ENCODE data around the gene OR2S2. TPM values are rescaled to one million over a fixed set of nuclear protein-coding genes. Genes with fewer than 3 reads are reported as not detected.

The OR2S2 gene
- total RNA-seq, 1 experiment from 2014 or later: not detected

GRCh38 chr9:35962126-35962906, 4.4 kb upstream of the OR2S2 start:
- DNase-seq (ENCODE audit: low read depth): peak; percentile 47

GRCh38 chr9:35960039-35960655, 2.2 kb upstream of the OR2S2 start:
- peak; percentile 29 for DNase-seq (ENCODE audit: low read depth)

GRCh38 chr9:35956651-35957050, 1.3 kb downstream of the OR2S2 start:
- no peak for DNase-seq (ENCODE audit: low read depth)

- peak; percentile 72 for DNase-seq (ENCODE audit: low read depth)
Measured at GRCh38 chr9:35954942-35955546, 2.9 kb downstream of the OR2S2 start.

DNA sequence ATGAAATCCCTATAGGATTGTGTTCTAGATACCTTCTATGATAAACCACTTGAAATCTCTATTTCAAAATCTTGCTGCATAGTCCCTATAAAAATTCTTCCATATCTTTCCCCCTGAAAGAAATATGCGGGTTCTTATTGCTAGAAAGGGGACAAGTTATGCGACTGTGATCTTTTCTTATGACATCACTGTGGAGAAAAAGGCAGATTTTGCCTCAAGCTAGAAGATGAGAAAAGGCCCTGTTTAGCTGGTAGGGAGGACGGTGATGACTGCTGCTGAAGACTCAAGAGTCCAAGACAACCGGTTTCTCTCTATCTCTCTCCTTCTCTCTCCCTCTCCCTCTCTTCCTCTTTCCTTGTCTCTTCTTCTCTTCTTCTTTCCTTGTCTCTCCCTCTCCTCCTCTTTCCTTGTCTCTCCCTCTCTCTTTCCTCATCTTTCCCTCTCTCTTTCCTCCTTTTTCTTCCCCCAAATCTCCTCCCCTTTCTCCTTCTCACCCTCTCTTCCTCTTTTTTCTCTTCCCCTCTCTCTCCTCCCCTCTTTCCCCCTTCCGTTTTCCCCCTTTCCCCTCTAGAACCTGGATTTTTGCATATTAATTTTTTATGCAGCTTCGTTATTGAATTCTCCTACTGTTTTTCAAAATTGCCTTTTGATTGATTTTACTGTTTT, 5.3 kb downstream of the OR2S2 start:
- no peak for DNase-seq (ENCODE audit: low read depth)

GRCh38 chr9:35951736-35952135, 6.2 kb downstream of the OR2S2 start:
- peak; percentile 41 for DNase-seq (ENCODE audit: low read depth)

DNA sequence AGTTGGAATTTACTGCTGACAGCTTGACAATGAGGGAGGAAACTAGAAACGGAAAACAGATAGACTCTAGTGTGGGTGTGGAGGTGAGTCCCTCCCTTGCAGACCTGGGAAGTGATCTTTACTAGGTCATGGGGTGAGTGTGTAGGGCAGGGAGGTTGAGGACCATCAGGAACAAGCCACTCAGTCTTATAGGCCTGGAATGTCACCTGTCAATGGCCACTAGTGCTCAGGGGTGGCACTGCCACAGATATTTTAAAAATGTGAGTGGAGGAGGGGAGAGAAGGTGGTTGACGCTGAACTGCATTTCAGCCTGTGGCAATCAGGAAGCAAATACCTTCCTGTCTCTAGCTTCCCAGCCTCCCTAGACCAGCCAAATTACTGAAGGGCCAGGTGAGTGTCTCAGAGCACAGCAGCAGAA, 9.0 kb downstream of the OR2S2 start:
- no peak for DNase-seq (ENCODE audit: low read depth)

DNA sequence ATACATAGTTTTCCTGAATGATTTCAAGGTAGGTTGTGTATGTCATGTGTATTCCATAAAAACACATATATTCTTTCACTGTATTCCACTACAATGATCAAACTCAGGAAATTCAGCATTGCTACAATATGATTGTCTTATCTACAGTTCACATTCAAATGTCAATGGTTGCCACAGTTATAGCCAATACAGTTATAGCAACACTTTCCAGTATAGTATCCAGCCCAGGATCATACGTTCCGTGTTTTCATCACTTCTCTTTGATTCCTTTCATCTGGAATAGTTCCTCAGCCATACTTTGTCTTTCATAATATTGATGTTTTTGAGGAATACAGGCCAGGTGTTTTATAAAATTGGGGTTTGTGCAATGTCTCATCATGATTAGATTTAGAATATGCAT, 9.5 kb downstream of the OR2S2 start:
- DNase-seq (ENCODE audit: low read depth): no peak

DNA sequence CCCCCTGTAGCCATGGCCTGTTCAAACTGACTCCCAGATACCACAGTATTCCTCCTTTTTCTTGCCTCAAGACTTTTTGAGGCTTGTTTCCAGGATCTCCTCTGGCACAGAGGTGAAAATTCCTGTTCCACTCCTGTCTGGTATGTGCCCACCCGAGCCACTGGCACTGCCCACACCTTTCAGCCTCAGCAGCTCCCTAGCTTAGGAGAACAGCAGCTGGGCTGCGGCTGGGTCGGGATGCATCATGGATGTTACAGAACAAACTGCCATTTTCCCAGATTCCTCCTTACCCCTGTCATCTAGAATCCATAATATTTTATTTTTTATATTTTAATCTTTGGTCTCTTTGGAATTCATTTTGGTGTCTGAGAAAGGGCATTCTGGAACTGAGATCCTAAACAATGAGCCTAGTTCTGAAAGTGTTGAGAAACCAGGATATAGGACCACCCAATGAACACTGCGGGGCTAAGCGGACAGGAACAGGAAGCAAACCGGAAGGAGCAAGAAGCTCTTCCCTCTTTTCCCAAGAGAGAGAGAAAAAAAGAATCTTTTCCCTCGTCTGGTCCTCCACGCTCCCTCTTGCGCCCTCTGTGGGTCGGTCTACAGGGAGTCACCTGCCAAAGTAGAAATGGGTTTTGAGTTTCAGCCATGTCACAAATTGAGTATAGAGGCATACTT, 12.5 kb downstream of the OR2S2 start:
- peak; percentile 93 for DNase-seq (ENCODE audit: low read depth)

DNA sequence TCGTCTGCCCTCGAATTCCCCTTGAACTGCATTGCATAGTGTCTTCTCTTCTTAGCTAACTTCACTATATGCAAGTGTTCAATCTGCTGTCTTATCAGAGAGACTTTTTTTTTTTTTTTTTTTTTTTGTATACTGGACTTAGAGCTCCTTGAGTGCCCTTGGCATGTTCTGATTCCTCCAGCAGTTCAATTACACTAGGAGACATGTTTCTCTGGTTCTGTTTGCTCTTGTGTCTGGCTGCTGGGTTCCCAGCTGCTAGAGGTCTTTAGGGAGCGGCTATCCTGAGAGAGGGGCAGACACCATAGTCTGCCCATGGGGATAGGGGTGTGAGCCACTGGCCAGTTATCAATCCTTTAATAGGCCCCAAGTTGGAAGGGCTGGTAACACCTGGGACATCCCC, 13.1 kb downstream of the OR2S2 start:
- DNase-seq (ENCODE audit: low read depth): no peak

DNA sequence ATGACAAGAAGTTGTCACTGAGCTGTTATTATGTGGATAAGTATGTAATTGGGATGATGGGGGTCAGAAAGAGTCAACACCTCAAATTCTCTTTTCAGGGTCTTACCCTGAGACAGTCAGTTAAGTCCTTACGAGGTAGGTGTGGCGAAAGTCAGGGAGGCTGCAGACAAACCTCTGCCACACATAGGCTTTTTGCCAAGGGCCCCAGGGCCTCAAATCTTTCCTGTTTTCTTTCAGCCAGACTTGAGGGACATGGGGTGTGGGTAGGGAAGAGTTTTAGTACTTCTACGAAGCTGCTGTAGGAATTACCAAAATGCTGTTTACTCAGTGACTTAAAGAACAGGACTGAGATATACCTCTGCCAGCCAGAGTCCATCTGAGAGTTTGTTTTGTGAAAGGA, 13.8 kb downstream of the OR2S2 start:
- no peak for DNase-seq (ENCODE audit: low read depth)

- no peak for DNase-seq (ENCODE audit: low read depth)
Measured at GRCh38 chr9:35942286-35942685, 15.7 kb downstream of the OR2S2 start.

GRCh38 chr9:35940458-35941407, 17.2 kb downstream of the OR2S2 start:
- DNase-seq (ENCODE audit: low read depth): no peak

- no peak for DNase-seq (ENCODE audit: low read depth)
Measured at GRCh38 chr9:35939679-35940250, 18.2 kb downstream of the OR2S2 start.

GRCh38 chr9:35938474-35939356, 19.2 kb downstream of the OR2S2 start:
- DNase-seq (ENCODE audit: low read depth): no peak

- DNase-seq (ENCODE audit: low read depth): no peak
Measured at GRCh38 chr9:35937227-35937626, 20.7 kb downstream of the OR2S2 start.

DNA sequence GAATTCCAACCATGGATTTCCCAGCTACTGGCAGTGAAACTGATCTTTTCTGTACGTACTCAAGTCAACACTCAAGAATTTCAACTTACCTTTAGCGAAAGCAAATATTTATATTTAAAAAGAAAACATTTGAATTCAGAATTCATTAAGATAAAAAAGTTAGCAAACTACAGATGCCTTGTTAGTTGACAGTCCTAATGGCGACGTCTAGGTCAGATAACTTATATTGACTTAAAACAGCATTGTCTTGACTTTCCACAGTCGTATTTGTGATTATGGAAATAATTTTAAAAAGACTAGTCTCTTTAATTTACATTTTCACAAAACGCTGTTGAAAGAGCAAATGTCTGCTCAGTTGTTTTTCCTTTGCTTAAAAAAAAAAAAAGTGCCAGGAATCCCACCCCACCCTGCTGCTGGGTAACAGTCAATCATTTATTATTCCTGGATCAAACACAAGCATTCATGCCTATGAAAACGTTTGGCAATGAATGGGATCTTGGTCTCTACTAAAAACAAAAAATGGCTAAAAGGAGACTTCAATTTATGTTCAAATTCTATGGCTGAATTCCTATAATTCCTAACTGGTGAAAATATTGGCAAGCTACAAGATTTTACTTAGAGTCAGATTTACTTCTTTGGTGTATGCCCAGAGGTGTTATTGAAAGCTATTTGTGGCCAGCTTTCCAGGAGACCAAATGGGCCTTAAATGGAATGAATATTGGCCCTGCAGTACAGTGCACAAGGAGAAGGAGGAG, 22.0 kb downstream of the OR2S2 start:
- peak; percentile 15 for DNase-seq (ENCODE audit: low read depth)

- DNase-seq (ENCODE audit: low read depth): no peak
Measured at GRCh38 chr9:35935261-35935660, 22.7 kb downstream of the OR2S2 start.
